OCI-M2 (cell line): ENCODE results near the gene TM9SF2.
"Not testable (repeated sequence)": the region's sequence is repeated elsewhere in the genome, so short reads cannot be mapped to it uniquely, and the experiment has no call there.

Source experiments
- DNase-seq: peaks from one replicate; lab custom pipeline; 2025; ENCODE audit not compliant: unreplicated experiment; lab: John Stamatoyannopoulos, UW

TM9SF2 gene, protein sequence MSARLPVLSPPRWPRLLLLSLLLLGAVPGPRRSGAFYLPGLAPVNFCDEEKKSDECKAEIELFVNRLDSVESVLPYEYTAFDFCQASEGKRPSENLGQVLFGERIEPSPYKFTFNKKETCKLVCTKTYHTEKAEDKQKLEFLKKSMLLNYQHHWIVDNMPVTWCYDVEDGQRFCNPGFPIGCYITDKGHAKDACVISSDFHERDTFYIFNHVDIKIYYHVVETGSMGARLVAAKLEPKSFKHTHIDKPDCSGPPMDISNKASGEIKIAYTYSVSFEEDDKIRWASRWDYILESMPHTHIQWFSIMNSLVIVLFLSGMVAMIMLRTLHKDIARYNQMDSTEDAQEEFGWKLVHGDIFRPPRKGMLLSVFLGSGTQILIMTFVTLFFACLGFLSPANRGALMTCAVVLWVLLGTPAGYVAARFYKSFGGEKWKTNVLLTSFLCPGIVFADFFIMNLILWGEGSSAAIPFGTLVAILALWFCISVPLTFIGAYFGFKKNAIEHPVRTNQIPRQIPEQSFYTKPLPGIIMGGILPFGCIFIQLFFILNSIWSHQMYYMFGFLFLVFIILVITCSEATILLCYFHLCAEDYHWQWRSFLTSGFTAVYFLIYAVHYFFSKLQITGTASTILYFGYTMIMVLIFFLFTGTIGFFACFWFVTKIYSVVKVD

DNA sequence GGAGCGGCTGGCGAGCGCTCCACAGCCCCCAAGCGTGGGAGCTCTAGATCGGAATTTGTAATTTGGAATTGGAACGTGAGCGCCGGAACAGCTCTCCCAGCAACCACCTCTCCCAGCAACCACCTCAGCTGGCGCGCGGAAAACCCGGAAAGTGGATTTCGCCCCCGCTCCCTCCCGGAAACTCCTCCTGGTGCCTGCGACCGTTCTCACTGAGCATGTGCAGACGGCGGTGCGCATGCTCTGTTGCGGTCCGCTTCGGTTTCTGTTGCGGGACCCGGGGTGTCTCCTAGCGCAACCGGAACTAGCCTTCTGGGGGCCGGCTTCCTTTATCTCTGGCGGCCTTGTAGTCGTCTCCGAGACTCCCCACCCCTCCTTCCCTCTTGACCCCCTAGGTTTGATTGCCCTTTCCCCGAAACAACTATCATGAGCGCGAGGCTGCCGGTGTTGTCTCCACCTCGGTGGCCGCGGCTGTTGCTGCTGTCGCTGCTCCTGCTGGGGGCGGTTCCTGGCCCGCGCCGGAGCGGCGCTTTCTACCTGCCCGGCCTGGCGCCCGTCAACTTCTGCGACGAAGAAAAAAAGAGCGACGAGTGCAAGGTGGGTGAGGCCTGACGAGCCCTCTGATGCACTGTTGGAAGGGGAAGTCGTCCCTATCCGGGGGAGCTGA, at the start of gene TM9SF2:
TM9SF2 (plus strand) TSS at position 289 of the 664 bp plus-strand sequence; CDS start at position 424, 135 bp downstream.
- DNase-seq: peak; percentile 87

DNA sequence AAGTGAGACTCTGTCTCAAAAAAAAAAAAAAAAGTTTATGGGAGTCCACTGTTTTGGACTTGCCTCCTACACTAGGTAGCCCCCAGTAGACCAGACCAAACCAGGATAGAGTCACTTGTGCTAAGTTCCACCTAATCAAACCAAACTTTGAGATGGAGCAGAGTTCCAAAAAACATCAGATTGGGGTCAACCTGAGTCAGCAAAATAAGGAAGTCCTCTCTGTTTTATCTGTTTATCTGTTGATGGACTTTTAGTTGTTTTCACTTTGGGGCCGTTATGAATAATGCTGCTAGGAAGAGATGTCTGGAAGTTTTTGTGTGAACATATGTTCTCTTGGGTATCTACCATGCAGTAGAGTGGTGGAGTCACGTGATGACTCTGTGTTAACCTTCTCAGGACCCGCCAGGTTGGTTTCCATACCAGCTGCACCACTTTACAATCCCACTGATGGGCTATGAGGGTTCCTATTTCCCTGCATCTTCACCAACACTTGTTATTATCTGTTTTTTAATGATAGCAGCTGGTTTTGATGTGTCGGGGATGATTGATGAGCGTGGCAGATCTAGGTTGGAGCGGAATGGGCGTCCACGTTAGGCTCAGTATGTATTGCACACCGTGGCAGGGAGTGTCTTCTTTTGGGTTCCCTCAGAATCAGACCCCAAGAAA, 46.6 kb upstream of the TM9SF2 start:
- DNase-seq: no peak

DNA sequence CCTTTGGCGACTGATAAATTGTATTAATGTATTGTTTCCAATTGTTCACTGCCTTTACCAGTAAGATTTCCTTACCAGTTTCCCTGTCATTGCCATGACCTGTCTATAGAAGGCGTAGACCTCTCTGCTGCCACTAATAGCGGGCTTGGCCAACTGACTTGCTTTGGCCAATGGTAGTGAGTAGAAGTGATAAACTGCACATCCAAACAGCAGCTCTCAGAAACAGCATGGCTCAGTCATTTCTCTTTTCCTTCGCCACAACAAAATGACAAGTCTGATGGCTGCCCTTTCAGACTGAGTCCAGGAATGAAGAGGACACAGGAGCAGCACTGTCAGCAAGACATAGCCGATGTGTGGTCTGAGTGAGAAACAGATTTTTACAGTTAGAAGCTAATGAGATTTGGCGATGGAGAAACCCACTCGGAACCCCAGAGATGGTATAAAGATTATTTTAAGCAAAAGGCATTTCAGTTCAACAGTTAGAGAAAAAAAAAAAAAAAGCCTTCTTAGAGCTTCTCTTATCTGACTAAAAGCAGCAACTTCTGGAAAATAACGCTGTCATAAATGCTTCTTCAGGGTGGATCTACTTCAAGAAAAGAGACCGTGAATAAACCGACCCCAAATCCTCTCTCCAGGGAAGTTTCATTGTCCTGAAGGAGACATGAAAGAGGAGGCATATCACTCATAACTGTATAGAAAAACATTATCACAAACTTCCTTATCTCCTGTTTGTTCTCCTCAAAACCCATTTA, 42.0 kb upstream of the TM9SF2 start:
- DNase-seq: no peak

DNA sequence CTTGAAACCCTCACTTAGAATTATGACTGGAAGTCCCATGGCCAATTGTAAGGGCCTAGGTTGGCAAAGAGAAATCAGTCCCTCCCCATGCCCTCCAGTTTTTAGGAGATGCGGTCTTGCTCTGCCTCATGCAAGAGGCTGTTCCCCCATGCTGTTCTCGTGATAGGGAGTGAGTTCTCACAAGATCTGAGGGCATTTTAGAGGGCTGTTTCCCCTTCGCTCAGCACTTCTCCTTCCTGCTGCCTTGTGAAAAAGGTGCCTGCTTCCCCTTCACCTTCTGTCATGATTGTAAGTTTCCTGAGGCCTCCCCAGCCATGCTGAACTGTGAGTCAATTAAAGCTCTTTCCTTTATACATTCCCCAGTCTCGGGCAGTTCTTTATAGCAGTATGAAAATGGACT, 40.5 kb upstream of the TM9SF2 start:
- not testable (repeated sequence) for DNase-seq

DNA sequence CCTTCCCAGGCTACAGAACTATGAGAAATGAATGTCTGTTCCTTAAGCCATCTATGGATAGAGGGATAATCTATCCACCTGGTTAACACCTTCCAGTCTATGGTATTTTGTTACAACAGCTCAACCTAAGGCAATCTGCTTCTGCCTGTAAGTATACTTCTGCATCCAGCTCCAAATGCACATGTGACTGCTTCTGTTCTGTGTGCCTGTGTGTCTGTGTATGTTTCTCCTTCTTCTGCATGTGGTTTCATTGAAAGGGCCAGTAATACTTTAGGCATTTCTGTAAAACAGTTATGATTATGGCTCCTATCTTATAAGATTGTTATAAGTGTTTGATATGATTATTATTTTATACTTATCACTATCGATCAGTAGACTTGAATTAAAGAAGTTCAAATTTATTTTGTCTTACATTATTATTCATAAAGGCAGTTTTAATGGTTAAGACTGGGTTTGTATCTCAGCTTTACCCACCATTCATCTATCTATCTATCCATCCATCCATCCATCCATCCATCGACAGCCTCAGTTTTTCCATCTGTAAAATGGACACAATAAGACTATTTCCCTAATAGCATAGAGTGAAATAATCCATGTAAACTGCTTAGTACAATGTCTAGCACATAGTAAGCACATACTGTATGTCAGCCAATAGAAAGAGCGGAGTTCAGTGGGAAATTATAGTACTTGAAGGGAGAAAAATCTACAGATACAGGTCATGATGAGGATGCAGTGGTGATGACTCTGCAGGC, 37.5 kb upstream of the TM9SF2 start:
- DNase-seq: no peak

DNA sequence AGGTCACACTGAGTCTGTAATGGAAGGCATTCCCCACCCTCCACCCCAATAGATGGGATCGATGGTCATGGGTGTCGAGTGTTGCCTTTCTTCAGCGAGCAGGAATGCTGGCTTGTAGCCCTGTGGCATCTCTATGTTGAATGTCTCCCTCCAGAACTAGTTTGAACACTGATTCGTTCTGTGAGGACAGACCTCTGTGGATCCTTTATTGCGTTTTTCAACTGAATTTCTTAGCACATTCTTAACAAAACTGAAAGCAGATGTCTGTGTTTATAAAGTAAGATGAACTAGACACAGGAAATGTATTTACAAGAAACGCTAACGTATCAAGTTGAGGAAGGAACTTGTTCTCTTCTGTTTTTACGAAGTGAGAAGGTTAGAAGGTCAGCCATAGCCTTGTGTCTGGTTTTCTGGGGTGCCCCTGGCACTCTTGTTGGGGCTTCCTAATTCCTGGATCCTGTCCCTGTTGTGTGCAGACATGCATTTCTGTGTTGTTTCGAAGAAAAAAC, 36.8 kb upstream of the TM9SF2 start:
- DNase-seq: no peak

DNA sequence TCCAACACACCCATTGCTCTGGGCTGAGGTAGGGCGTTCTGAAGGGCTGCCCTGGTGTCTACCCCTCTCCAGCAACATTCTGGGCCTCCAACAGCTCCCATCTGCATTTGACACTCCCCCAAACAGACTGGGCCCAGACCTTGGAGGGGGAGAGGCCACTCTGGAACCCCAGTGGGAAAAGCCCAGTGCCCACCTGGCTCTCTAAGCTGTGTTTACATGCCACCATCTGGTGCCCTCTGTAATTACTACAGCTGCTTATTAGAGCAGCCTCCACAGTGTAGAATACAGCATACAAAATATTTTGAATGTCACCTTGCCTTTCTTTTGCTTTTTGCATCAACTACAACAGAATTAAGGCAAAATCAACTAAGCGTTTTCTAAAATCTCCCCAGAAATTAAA, 35.8 kb upstream of the TM9SF2 start:
- no peak for DNase-seq

DNA sequence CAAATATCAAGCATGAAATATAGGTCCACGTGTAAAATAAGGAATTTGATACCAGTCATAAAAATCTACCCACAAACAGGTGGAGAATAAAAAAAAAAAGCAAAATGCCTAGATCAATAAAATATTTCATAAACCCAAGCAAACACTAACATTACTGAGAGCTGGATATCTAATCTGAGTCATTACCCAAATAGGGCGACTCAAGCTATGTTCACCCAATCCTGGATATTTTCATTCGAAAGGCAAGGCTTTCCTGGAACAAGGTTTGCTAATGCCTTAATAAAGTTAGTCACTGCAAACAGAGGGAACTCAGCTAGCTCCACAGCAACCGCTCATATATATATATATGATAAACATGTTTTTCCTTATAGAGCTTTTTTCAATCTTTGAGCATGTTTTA, 33.5 kb upstream of the TM9SF2 start:
- DNase-seq: no peak

DNA sequence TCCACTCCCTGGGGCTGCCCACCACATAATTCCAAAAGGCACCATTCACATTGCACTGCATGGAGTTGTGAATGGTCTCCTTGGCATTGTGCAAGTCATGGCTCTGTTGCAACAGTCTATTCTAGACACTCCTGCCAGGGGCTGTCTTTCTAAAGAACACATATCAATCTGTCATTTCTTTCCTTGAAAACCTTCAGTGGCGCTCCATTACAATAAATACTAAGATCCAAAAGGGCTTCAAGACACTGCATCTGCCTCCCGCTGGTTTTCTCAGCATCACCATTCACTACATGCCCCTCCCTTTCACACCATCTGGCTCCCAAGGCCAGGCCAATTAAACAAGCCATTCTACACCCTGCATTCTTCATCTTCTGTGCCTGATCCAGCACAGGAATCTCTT, 32.2 kb upstream of the TM9SF2 start:
- DNase-seq: no peak

DNA sequence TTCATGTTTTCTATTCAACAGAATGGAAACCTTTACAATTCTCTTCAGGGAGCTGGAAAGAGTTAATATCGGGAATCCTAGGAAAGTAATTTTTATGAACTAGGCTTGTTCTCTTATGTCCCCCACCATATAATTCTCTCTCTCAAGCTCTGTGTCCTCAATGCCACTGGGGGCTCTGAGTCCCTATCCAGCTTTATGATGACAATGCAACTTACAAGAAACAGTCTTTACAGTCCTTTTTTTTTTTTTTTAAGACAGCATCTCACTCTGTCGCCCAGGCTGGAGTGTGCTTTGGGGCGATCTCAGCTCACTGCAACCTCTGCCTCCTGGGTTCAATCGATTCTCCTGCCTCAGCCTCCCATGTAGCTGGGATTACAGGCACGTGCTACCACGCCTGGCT, 31.2 kb upstream of the TM9SF2 start:
- no peak for DNase-seq

DNA sequence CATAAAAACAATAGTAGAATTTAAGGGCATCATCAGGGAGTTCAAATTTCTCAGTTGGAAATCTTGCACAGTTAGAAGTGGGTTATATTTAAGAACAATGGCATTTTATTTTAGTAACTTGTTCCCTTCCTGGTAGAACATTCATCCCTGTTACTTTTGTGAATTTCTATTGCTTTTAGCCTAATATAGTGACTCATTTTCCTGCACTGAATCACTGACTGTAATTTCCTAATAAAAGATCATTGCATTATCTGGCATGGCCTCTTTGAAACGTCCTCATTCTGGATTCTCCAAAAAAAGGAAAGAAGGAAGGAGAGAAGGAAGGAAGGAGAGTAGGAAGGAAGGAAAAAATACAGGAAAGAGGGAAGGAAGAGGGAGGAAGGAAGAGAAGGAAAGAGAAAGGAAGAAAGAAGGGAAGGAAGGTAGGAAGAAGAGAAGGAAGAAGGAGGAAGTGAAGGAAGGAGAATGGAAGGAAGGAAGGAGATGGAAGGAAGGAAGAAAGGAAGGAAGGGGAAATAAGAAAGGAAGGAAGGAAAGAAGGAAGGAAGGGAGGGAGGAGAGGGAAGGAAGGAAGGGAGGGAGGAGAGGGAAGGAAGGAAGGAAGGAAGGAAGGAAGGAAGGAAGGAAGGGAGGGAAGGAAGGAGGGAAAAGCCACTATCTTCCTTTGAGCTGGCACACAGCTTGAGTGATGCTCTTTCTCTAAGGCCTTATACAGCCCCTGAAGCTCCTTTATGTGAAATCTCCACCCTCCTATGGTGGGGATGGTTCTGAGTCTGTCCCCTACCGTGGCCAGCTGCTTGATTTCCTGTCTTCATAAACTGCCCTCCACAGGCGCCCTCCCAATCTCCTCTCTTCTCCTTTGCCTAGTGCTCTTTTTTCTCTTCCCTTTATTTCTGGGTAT, 29.8 kb upstream of the TM9SF2 start:
- DNase-seq: no peak

DNA sequence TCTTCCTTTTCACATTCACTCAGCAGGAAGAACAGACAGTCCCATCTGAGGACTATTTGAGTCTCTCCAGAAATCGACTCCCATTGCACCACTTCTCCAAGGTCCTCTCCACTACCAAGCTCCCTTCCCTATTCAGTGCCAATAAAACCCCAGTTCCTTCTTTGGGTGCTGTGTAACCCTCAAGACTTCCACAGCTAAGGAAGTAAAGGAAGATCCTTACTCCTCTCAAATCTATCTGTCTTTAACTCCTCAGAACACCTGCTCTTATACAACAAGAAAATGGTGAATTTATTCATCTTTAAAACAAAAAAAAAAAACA, 29.2 kb upstream of the TM9SF2 start:
- DNase-seq: no peak

DNA sequence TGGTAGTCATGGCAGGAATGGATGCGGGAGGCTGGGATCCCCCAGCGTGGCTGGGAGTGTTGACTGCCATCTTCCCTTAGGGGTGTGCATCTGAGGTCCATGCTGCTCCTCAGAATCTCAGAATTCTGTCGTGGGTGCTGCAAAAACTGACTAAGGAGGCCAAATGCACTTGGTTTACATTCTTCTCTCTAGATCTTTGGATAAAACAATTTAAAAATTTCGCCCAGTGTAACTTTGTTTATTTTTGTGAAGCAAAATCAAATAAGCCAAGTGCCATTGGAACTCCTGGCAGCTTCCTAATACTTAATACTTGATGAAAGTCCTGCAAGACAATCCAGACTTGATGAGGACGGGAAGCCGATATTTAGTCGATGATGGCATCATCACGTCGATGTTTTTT, 27.8 kb upstream of the TM9SF2 start:
- DNase-seq: no peak

DNA sequence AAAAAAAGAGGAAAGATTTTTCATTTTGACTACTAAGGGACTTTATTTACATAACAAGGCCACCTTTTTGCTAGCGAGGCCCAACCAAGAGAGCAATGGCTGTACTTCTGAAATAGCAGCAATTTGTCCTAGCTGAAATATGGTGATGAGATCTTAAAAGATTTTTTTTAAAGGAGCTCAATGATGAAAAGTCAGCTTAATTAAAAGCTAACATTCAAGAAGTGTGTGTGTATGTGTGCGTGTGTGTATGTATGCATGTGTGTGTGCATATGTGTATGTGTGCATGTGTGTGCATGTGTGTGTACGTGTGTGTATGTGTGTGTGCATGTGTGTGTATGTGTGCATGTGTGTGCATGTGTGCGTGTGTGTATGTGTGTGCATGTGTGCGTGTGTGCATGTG, 24.6 kb upstream of the TM9SF2 start:
- no peak for DNase-seq

DNA sequence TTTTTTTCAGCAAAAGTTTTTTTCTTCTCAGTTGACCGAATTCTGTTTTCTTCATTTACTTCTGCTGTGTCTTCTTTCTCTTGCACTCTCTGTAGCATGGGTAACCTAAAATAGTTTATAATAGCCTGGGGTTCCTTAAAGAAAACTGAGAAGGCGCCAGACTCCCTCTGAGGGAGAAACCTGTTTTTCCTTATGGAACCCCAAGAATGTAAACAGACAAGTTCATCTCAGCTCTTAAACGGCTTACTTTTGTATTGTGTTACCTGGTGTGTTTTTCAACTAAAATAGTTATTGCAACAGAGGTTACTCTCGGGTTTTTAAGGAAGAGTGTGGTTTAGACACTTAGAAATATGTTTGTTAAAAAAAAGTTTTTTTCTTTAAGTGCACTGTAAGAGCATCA, 23.8 kb upstream of the TM9SF2 start:
- DNase-seq: no peak

DNA sequence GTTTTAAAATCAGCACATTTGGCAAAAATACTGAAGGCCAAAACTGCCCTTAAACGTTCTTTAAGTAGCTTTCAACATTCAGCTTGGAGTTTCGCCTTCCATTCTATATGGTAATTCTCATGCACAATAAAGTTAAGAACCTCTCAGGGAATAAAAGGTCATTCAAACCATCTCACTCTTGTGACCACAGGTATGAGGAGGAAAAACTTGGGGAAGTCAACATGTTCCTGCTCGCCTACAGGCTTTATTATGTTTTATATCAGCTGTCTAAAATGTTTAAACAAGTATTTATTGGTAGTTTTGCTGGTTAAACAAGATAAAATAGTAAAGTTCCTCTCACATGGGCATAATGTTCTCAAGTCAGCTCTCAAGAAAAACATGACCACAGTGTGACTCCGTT, 19.9 kb upstream of the TM9SF2 start:
- DNase-seq: no peak

DNA sequence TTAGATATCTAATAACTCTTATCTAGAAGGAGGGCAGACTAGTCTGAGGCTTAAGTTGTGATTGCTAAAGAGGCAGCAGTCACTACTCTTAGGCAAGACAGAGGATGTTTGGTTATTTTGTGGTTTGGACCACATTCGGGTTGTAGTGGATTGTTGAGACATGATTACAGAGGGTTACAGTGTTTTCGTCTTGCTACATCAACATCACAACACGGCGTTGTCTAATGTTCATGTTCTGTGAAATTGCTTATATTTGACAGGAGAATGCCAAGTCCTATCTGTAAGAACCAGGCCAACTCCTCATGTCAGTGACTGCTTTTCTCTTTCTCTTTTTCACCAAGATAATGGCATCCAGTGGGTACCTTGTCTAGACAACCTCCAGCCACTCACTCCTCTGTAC, 16.8 kb upstream of the TM9SF2 start:
- no peak for DNase-seq

DNA sequence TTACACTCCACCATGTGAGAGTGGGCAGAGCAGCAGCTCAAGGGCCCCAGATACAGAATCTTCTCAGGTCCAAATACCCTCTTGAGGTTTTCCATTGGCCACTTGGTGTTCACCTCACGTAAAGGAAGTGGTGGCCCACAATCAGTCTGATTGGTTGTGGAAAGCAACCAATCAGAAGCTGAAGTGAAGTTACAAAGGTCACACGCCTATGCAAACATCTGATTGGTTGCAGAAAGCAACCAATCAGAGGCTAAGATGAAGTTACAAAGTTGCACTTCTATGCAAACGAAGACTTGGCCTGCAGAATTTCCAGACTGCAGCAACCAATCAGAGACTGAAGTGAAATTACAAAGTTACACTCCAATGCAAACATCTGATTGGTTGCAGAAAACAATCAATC, 14.3 kb upstream of the TM9SF2 start:
- no peak for DNase-seq

DNA sequence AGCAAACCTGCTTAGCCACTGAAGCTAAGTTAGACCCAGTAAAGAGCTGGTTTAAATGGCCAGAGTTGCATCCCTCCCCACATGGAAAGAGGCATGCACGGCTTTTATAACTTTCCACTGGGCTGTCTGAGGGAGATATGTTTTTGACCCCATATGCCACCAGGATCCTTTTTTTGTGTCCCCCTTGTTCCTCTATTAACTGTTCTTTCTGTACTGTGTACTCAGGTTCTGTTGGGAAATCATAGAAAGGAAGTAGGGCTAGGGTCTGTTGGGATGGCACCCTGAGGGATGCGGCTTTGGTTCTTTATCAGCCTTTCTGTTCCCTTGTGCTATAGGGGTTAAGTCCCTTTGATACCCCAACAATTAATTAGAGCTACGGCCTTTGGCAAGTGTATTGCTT, 12.2 kb upstream of the TM9SF2 start:
- DNase-seq: no peak
